ENCODE results near the gene ZNF526.

DNA sequence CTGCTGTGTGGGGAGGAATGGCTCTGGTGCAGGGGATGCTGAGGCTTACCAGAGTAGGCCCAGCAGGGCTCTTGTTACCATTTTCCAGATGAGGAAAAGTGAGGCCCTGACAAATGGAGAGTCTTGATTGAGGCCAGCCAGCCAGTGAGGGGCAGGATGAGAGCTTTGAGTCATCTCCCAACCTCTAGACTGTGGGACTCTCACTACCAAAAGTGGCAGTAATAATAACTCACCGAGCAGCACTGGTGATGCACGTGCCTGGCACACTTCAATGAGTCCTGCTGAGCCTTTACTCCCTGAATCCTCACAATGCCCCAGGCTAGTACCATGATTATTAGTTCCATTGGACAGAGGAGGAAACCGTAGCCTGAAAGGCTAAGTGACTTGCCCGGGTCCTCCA, 56.7 kb downstream of the ZNF526 start:
- no peak for TF ChIP-seq CTCF (IDR thresholded peaks at IDR 0.05)
- TF ChIP-seq POLR2A (IDR thresholded peaks at IDR 0.05): no peak
- no peak for TF ChIP-seq POLR2AphosphoS5 (IDR thresholded peaks at IDR 0.05; ENCODE audit: insufficient read depth in 1 of 2, low read depth in 1 of 2)

Measured in vagina (tissue), 2 donors.